Neural cell (in vitro differentiated cells): ENCODE measurements around the gene MRPS26.

Source experiments
- EP300 ChIP-seq: fragments of 450-650 bp; conservative IDR thresholded peaks from 2 replicates; pipeline ENCODE4 v1.6.1; 2014; ENCODE audit warnings: antibody characterized with exemption, mild to moderate bottlenecking, moderate library complexity; ENCODE audit not compliant: poor library complexity, severe bottlenecking
- EZH2 ChIP-seq: fragments of 200-600, 300-800 bp; shearing (Covaris generic), sonication (generic); IDR thresholded peaks from 2 replicates; pipeline ENCODE4 v1.6.1; 2014; ENCODE audit warnings: antibody characterized with exemption, low read length, borderline replicate concordance, mild to moderate bottlenecking; ENCODE audit not compliant: insufficient read depth, poor library complexity, severe bottlenecking
- MXI1 ChIP-seq: fragments of 450-650 bp; conservative IDR thresholded peaks from 2 replicates; pipeline ENCODE4 v1.6.1; 2014; ENCODE audit warnings: antibody characterized with exemption, mild to moderate bottlenecking; ENCODE audit not compliant: poor library complexity, severe bottlenecking
- POLR2AphosphoS5 ChIP-seq: IDR thresholded peaks from 2 replicates; pipeline ENCODE4 v1.6.1; 2012
- SMC3 ChIP-seq: fragments of 450-650 bp; conservative IDR thresholded peaks from 2 replicates; pipeline ENCODE4 v1.6.1; 2014; ENCODE audit warnings: antibody characterized with exemption, mild to moderate bottlenecking, moderate library complexity; ENCODE audit not compliant: poor library complexity
- TF ChIP-seq, protein P1 (sequence below): fragments of 450-650 bp; IDR thresholded peaks from 2 replicates; pipeline ENCODE4 v1.5.1; 2014; ENCODE audit warnings: antibody characterized with exemption, mild to moderate bottlenecking, moderate library complexity; ENCODE audit not compliant: poor library complexity, severe bottlenecking

DNA sequence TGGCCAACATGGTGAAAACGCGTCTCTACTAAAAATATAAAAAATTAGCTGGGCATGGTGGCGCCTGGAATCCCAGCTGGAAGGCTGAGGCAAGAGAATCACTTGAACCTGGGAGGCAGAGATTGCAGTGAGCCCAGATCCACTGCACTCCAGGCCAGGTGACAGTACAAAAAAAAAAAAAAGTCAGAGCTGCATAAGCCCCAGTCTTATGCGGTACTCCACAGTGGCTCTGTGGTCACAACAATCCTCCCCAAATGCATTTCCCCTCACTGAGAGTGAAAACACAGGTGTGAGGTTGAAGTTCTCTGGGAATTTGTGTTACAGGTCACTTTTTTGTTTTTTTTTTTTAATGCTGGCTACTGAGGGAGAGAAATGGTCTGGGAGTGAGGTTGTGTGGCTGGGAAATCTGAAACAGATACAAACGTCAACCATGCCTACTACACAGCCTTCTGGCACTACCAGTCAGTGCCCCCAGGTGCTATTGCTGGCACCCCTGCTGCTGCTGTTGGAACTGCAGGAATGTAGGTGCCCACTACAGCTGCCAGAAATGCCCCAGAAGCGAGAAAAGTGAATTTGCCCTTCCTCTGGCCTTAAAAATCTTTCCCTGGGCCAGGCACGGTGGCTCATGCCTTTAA, 5.7 kb downstream of the MRPS26 start:
- TF ChIP-seq, protein P1, sequence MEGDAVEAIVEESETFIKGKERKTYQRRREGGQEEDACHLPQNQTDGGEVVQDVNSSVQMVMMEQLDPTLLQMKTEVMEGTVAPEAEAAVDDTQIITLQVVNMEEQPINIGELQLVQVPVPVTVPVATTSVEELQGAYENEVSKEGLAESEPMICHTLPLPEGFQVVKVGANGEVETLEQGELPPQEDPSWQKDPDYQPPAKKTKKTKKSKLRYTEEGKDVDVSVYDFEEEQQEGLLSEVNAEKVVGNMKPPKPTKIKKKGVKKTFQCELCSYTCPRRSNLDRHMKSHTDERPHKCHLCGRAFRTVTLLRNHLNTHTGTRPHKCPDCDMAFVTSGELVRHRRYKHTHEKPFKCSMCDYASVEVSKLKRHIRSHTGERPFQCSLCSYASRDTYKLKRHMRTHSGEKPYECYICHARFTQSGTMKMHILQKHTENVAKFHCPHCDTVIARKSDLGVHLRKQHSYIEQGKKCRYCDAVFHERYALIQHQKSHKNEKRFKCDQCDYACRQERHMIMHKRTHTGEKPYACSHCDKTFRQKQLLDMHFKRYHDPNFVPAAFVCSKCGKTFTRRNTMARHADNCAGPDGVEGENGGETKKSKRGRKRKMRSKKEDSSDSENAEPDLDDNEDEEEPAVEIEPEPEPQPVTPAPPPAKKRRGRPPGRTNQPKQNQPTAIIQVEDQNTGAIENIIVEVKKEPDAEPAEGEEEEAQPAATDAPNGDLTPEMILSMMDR: no peak
- TF ChIP-seq EZH2 (no peak), POLR2AphosphoS5 (no peak), SMC3 (no peak), MXI1 (no peak), EP300 (no peak)
